Measurements from ENCODE around the gene ARL15.
A peak's percentile ranks its signal among the peaks of the same experiment; 100 is the strongest.

The ARL15 gene

GRCh38 chr5:53996008-53996407 lies 314.4 kb downstream of the ARL15 start:
- Histone ChIP-seq H3K4me1 (ENCODE audit: control insufficient read depth in 1 of 2, insufficient read depth in 2 of 2, low read length in 2 of 2) (no peaks in the 10 kb centered on the region), H3K4ac (ENCODE audit: low read depth, low read length) (no peak overlapping the region), H2AK5ac (ENCODE audit: low read length) (no peak overlapping the region), H4K8ac (ENCODE audit: low read depth, low read length) (no peak overlapping the region), H2BK5ac (ENCODE audit: low read depth, low read length, poor library complexity) (no peak overlapping the region), H3K23ac (ENCODE audit: low read length) (no peak overlapping the region), H3K9ac (ENCODE audit: low read length) (no peak overlapping the region), H3K4me3 (ENCODE audit: low read depth, low read length) (no peak overlapping the region), H3K18ac (ENCODE audit: low read length) (no peak overlapping the region), H3K79me1 (ENCODE audit: low read length) (no peaks in the 10 kb centered on the region), H3K27me3 (ENCODE audit: insufficient read depth, low read length) (no peaks in the 10 kb centered on the region), H4K91ac (ENCODE audit: low read depth, low read length) (no peak overlapping the region), H3K27ac (ENCODE audit: low read depth, low read length) (no peak overlapping the region), H3K36me3 (ENCODE audit: control insufficient read depth in 1 of 2, insufficient read depth in 2 of 2, low read length in 2 of 2) (no peaks in the 10 kb centered on the region), H2BK12ac (ENCODE audit: low read length) (no peak overlapping the region), H3K79me2 (ENCODE audit: control insufficient read depth, insufficient read depth, low read length, poor library complexity) (no peaks in the 10 kb centered on the region), H3K14ac (ENCODE audit: low read length) (no peak overlapping the region), H3K9me3 (ENCODE audit: insufficient read depth, low read depth, low read length) (no peaks in the 10 kb centered on the region), H4K12ac (ENCODE audit: low read depth, low read length) (no peak overlapping the region), H2BK120ac (ENCODE audit: insufficient read depth, low read length, poor library complexity) (no peak overlapping the region), H3K4me2 (ENCODE audit: low read length) (no peak overlapping the region), H2AFZ (ENCODE audit: insufficient read depth, low read length, poor library complexity) (no peak overlapping the region)
- WGBS (ENCODE audit: extremely low coverage, insufficient coverage, insufficient read length), result no CpG with 5 or more reads among the region's 4 CpGs
- DNase-seq, result no peak

GRCh38 chr5:53994148-53994547 lies 316.2 kb downstream of the ARL15 start:
- Histone ChIP-seq H3K9ac (ENCODE audit: low read length) (no peak overlapping the region), H3K9me3 (ENCODE audit: insufficient read depth, low read depth, low read length) (no peaks in the 10 kb centered on the region), H3K27me3 (ENCODE audit: insufficient read depth, low read length) (no peaks in the 10 kb centered on the region), H3K4me2 (ENCODE audit: low read length) (no peak overlapping the region), H2AK5ac (ENCODE audit: low read length) (no peak overlapping the region), H3K4me3 (ENCODE audit: low read depth, low read length) (no peak overlapping the region), H3K4me1 (ENCODE audit: control insufficient read depth in 1 of 2, insufficient read depth in 2 of 2, low read length in 2 of 2) (no peaks in the 10 kb centered on the region), H2BK5ac (ENCODE audit: low read depth, low read length, poor library complexity) (no peak overlapping the region), H3K36me3 (ENCODE audit: control insufficient read depth in 1 of 2, insufficient read depth in 2 of 2, low read length in 2 of 2) (no peaks in the 10 kb centered on the region), H3K79me1 (ENCODE audit: low read length) (no peaks in the 10 kb centered on the region), H3K14ac (ENCODE audit: low read length) (no peak overlapping the region), H3K18ac (ENCODE audit: low read length) (no peak overlapping the region), H3K4ac (ENCODE audit: low read depth, low read length) (no peak overlapping the region), H3K23ac (ENCODE audit: low read length) (no peak overlapping the region), H3K27ac (ENCODE audit: low read depth, low read length) (no peak overlapping the region), H2BK120ac (ENCODE audit: insufficient read depth, low read length, poor library complexity) (no peak overlapping the region), H2BK12ac (ENCODE audit: low read length) (no peak overlapping the region), H3K79me2 (ENCODE audit: control insufficient read depth, insufficient read depth, low read length, poor library complexity) (no peaks in the 10 kb centered on the region), H4K8ac (ENCODE audit: low read depth, low read length) (no peak overlapping the region), H4K91ac (ENCODE audit: low read depth, low read length) (no peak overlapping the region), H2AFZ (ENCODE audit: insufficient read depth, low read length, poor library complexity) (no peak overlapping the region), H4K12ac (ENCODE audit: low read depth, low read length) (no peak overlapping the region)
- DNase-seq, result peak in 1 of 2 donors; percentile 18
- no CpG with 5 or more reads among the region's 2 CpGs for WGBS (ENCODE audit: extremely low coverage, insufficient coverage, insufficient read length)

- Histone ChIP-seq H4K91ac (ENCODE audit: low read depth, low read length) (no peak overlapping the region), H3K18ac (ENCODE audit: low read length) (no peak overlapping the region), H3K4me3 (ENCODE audit: low read depth, low read length) (no peak overlapping the region), H2BK5ac (ENCODE audit: low read depth, low read length, poor library complexity) (no peak overlapping the region), H3K79me1 (ENCODE audit: low read length) (no peaks in the 10 kb centered on the region), H3K23ac (ENCODE audit: low read length) (no peak overlapping the region), H2AK5ac (ENCODE audit: low read length) (no peak overlapping the region), H3K27me3 (ENCODE audit: insufficient read depth, low read length) (no peaks in the 10 kb centered on the region), H3K79me2 (ENCODE audit: control insufficient read depth, insufficient read depth, low read length, poor library complexity) (no peaks in the 10 kb centered on the region), H3K9me3 (ENCODE audit: insufficient read depth, low read depth, low read length) (no peaks in the 10 kb centered on the region), H3K4me1 (ENCODE audit: control insufficient read depth in 1 of 2, insufficient read depth in 2 of 2, low read length in 2 of 2) (no peaks in the 10 kb centered on the region), H2BK12ac (ENCODE audit: low read length) (no peak overlapping the region), H3K14ac (ENCODE audit: low read length) (no peak overlapping the region), H2AFZ (ENCODE audit: insufficient read depth, low read length, poor library complexity) (no peak overlapping the region), H2BK120ac (ENCODE audit: insufficient read depth, low read length, poor library complexity) (no peak overlapping the region), H3K36me3 (ENCODE audit: control insufficient read depth in 1 of 2, insufficient read depth in 2 of 2, low read length in 2 of 2) (no peaks in the 10 kb centered on the region), H3K4me2 (ENCODE audit: low read length) (no peak overlapping the region), H4K8ac (ENCODE audit: low read depth, low read length) (no peak overlapping the region), H3K27ac (ENCODE audit: low read depth, low read length) (no peak overlapping the region), H3K9ac (ENCODE audit: low read length) (no peak overlapping the region), H4K12ac (ENCODE audit: low read depth, low read length) (no peak overlapping the region), H3K4ac (ENCODE audit: low read depth, low read length) (no peak overlapping the region)
- peak in 1 of 2 donors; percentile 63 for DNase-seq
- no CpG with 5 or more reads among the region's 4 CpGs for WGBS (ENCODE audit: extremely low coverage, insufficient coverage, insufficient read length)
Observed at GRCh38 chr5:53991942-53992341, 318.4 kb downstream of the ARL15 start.

- H2AK5ac ChIP-seq (ENCODE audit: low read length), result no peak overlapping the region
- no peak overlapping the region for H4K8ac ChIP-seq (ENCODE audit: low read depth, low read length)
- no peak overlapping the region for H3K27ac ChIP-seq (ENCODE audit: low read depth, low read length)
- no peaks in the 10 kb centered on the region for H3K79me1 ChIP-seq (ENCODE audit: low read length)
- H2BK120ac ChIP-seq (ENCODE audit: insufficient read depth, low read length, poor library complexity), result no peak overlapping the region
- no peak overlapping the region for H2AFZ ChIP-seq (ENCODE audit: insufficient read depth, low read length, poor library complexity)
- H3K23ac ChIP-seq (ENCODE audit: low read length), result no peak overlapping the region
- H3K27me3 ChIP-seq (ENCODE audit: insufficient read depth, low read length), result no peaks in the 10 kb centered on the region
- H2BK12ac ChIP-seq (ENCODE audit: low read length), result no peak overlapping the region
- no peak overlapping the region for H3K4me2 ChIP-seq (ENCODE audit: low read length)
- no peaks in the 10 kb centered on the region for H3K79me2 ChIP-seq (ENCODE audit: control insufficient read depth, insufficient read depth, low read length, poor library complexity)
- H3K14ac ChIP-seq (ENCODE audit: low read length), result no peak overlapping the region
- no peak overlapping the region for H3K4ac ChIP-seq (ENCODE audit: low read depth, low read length)
- H3K9ac ChIP-seq (ENCODE audit: low read length), result no peak overlapping the region
- no peak overlapping the region for H4K91ac ChIP-seq (ENCODE audit: low read depth, low read length)
- WGBS (ENCODE audit: extremely low coverage, insufficient coverage, insufficient read length), result no CpG with 5 or more reads among the region's 3 CpGs
- H2BK5ac ChIP-seq (ENCODE audit: low read depth, low read length, poor library complexity), result no peak overlapping the region
- H3K4me1 ChIP-seq (ENCODE audit: control insufficient read depth in 1 of 2, insufficient read depth in 2 of 2, low read length in 2 of 2), result no peaks in the 10 kb centered on the region
- no peak overlapping the region for H4K12ac ChIP-seq (ENCODE audit: low read depth, low read length)
- no peaks in the 10 kb centered on the region for H3K9me3 ChIP-seq (ENCODE audit: insufficient read depth, low read depth, low read length)
- no peak overlapping the region for H3K4me3 ChIP-seq (ENCODE audit: low read depth, low read length)
- H3K36me3 ChIP-seq (ENCODE audit: control insufficient read depth in 1 of 2, insufficient read depth in 2 of 2, low read length in 2 of 2), result no peaks in the 10 kb centered on the region
- DNase-seq, result no peak
- no peak overlapping the region for H3K18ac ChIP-seq (ENCODE audit: low read length)
Observed at GRCh38 chr5:53987101-53987500, 323.3 kb downstream of the ARL15 start.

All from trophoblast cell (in vitro differentiated cells and primary cell).